GM18498 (cell line): Measurements from ENCODE around the gene IFITM10.

Source experiments
- ATAC-seq: cut with Tn5 transposase; IDR thresholded peaks from one replicate; pipeline ENCODE4 v1.9.1; 2021; ENCODE audit warnings: mild to moderate bottlenecking, moderate library complexity; ENCODE audit not compliant: unreplicated experiment

The IFITM10 gene

DNA sequence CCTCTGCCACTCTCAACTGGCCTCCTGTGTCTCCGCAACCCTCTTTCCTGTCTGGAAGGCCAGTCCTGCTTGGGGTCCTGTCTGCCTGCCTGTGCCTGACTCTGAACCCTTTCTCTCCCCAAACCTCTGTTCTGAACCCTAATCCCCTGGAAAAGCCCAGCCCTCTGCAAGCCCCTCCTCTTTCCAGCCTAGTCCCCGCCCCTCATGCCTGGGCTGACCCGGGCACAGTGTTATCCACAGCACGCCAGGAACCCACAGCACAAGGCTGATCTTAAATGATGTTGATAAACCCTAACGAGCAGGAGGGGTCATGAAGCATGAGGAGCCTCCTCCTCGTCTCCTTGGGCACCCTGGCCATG, at the start of gene IFITM10:
IFITM10 (minus strand) TSS at position 115 of the 359 bp plus-strand sequence. CDS start 153 bp downstream, outside the sequence.
- ATAC-seq, result no peak

GRCh38 chr11:1797391-1798125, 47.2 kb upstream of the IFITM10 start:
- no peak for ATAC-seq

GRCh38 chr11:1796413-1797011, 46.1 kb upstream of the IFITM10 start:
- no peak for ATAC-seq

GRCh38 chr11:1793081-1793480, 42.7 kb upstream of the IFITM10 start:
- no peak for ATAC-seq

GRCh38 chr11:1792461-1792860, 42.1 kb upstream of the IFITM10 start:
- no peak for ATAC-seq

DNA sequence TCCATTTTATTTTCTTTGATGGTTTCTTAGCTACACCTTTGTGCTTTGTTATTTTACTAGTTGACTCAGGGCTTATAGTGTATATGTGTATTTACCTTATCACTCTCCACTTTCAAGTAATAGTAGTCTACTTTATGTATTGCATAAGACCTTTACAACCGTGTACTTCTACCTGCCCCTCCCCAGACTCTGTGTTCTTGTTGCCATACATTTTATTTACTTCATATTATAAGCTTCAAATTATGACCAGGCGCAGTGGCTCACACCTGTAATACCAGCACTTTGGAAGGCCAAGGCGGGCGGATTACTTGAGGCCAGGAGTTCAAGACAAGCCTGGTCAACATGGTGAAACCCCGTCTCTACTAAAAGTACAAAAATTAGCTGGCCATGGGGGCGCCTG, 41.5 kb upstream of the IFITM10 start:
- ATAC-seq, result no peak

DNA sequence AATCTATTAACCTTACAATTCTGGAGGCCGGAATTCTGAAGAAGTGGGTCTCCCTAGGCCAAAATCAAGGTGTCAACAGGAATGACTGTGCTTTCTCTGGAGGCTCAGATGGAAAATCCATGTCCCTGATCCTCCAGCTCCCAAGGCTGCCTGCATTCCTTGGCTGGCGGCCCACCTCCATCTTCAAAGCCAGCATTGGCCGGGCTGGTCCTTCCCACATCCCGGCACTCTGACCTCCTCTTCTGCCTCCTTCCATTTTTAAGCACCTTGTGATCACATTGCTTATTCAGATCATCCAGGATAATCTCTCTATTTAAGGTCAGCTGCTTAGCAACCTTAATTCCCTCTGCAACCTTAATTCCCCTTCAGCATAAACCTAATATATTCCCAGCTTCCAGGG, 36.1 kb upstream of the IFITM10 start:
- ATAC-seq, result no peak

DNA sequence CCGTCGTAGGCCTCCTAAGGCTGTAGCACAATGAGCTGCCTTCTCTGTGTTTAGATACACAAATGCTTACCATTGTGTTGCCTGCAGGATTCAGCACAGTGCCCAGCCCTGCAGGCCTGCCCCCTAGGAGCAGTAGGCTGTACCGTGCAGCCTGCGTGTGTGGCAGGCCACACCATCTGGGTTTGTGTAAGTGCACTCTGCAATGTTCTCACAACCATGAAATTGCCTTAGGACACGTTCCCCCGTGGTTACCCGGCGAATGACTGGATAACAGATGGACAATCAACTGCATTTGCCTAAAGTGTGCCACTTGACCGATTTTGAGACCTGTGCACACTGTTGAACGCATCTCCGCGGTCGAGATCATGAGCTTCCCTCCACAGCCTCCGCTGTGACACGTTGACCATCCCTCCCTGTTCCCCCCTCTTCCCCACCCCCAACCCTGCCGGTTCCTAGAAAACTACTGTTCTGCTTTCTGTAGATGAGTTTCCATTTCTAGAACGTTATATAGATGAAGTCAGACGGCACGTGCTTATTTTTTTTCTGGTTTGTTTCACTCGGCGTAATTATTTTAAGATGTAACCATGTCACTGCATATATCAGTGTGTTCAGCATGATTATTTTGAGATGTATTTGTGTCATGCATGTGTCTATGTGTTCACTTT, 35.5 kb upstream of the IFITM10 start:
- no peak for ATAC-seq

DNA sequence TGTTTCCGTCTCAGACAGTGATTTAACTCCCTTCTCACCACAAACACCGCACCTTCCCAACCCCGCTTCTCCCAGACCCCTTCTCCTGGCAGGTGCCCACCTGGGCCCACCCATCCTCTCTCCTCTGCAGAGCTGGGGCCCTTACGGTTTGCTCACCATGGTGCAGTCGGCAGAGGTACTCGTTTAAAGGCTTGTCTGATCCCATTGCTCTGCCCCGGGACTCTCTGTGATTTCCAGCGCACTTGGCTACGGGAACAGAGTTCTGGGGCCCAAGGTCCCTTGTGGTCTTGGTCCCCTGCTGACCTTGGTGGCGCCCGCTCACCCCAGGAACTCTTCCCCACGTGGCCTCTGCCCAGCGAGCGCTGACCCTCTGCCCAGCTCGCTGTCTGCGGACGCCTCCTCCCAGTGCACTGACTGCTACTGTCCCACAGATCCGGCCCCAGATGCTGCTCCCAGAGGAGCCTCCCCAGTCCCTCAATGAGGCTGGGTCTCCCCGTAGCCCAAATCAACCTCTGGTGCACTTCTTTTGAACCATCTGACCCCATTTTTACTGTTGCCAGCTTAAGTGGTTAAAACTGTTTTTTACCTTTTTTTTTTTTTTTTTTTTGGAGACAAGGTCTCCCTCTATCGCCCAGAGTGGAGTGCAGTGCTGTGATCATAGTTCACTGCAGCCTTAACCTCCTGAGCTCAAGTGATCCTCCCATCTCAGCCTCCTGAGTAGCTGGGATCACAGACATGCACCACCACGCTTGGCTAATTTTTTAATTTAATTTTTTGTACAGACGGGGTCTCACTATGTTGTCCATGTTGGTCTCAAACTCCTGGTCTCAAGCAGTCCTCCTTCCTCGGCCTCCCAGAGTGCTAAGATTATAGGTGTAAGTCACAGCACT, 34.6 kb upstream of the IFITM10 start:
- ATAC-seq, result no peak

DNA sequence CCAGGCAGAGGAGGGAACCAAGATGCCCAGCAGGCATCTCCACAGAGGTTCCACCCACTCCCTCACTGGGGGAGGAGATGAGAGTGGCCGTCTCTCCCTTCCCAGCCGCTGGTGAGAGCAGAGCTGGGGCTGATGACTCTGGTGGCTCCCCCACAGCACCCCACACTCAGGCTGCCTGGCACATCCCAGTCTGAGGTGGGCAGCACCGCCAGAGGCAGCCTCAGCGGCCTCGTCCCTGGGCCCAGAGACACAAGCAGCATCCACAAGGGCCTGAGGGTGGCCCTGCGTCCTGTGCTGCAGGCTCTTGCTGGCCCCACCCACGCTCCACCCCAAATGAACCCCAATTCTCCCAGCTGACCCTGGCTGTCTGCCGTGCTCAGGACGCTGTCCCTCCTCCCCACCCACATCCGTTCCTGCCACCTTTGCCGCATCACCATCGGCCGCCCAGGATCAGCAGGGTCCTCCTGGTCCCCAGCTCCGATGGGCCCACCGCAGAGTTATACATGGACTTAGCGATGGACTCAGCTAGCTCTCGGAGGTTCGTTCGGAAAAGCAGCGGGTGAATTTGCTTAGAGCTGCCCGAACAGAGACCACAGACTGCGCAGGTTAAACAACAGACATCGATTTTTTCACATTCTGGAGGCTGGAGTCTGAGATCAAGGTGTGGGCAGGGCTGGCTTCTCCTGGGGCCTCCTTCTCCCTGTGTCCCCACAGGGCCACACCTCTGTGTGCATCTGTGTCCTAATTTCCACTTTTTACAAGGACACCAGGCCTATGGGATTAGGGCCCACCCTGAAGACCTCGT, 33.5 kb upstream of the IFITM10 start:
- no peak for ATAC-seq

- no peak for ATAC-seq
These were observed 32.7 kb upstream of the IFITM10 start for GRCh38 chr11:1782831-1783724.

- ATAC-seq, result no peak
These were observed 31.7 kb upstream of the IFITM10 start for GRCh38 chr11:1782031-1782590.

- ATAC-seq, result no peak
These were observed 31.2 kb upstream of the IFITM10 start for GRCh38 chr11:1781593-1781975.

DNA sequence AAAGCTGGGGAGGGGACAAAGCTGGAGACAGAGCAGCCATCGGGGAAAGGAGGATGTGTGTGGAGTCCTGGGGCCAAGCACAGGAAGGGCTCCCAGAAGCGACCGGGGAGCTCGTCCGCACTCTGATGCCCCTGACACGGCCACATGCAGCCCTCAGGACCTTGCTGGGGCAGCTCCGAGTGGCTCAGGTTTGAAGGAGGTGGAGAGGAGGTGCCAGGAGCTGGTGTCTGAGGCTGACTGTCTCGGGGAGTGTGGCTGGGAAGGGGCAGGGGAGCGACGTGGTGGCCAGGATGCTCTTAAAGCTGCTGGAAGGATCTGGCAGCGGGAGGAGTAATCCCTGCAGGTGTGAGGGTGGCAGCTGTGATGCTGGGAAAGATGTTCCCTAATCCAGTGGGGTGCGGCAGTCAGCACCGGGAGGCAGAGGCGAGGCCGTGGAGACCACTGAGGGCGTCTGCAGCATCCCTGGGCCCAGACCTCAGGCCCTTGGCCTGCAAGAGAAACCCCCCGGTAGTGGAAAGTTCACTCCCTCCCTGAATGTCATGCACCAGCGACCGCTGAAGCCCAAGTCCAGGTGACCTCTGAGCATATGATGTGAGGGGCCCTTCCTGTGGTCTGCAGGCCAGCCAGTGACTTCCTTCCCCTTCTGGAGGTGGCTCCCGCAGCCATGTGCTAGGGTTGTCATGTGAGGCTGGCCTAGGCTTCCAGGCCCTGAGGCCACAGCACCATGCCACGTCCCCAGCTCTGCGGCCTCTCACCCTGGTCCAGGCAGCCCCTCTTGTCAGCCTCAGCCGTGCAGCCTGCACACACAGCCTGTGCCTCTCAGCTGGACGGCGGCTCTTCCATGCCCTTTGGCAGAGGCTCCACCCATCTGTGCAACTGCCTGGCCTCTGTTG, 30.6 kb upstream of the IFITM10 start:
- ATAC-seq, result no peak

DNA sequence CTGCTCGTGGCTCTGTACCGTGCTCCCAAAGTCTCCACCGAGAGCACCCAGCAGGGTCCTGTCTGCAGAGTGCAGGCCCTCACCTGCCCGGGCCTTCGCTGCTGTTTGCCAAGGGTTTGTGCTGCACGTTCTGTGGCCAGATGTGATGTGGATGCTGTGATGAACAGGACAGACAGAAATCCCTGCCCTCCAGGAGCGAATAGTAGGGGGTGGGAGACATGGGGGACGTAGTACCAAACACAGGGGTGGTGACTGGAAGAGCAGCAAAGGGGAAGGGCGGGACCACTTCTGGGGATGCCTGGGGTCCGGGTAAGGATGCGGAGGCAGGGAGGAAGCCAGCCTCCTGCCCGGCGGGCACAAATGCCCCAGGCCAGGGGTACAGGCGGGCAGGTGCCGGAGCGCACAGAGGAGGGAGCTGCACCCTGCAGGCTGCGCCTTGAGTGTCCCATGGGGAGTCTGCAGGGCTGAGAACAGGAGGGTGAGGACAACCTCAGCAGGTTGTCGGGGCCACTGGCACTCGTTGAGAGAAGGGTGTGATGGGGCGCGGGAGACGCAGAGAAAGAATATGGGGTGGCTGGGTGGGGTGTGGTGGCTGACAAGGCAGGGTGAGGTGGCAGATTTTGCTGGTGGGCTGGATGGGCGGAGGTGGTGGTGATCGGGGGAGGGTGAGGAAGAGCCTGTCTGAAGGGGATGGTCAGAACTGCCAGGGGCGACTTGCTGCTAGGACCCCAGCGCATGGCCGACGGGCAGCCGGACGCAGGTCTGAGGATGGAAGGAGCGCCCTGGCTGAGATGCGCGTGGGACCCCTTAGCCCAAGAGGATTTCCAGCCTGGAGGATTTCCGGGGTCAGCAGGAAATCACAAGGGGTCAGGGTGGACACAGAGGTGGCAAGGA, 29.7 kb upstream of the IFITM10 start:
- ATAC-seq, result no peak

- ATAC-seq, result no peak
These were observed 28.8 kb upstream of the IFITM10 start for GRCh38 chr11:1779034-1779805.
